GM19193 (cell line): ENCODE results near the gene AMOTL1.

ENCODE experiments used
- POLR2A ChIP-seq: IDR thresholded peaks from 4 replicates; pipeline ENCODE4 v1.6.1; 2011; ENCODE audit not compliant: insufficient read depth, insufficient read length; ENCODE audit errors: extremely low read depth

Gene AMOTL1

DNA sequence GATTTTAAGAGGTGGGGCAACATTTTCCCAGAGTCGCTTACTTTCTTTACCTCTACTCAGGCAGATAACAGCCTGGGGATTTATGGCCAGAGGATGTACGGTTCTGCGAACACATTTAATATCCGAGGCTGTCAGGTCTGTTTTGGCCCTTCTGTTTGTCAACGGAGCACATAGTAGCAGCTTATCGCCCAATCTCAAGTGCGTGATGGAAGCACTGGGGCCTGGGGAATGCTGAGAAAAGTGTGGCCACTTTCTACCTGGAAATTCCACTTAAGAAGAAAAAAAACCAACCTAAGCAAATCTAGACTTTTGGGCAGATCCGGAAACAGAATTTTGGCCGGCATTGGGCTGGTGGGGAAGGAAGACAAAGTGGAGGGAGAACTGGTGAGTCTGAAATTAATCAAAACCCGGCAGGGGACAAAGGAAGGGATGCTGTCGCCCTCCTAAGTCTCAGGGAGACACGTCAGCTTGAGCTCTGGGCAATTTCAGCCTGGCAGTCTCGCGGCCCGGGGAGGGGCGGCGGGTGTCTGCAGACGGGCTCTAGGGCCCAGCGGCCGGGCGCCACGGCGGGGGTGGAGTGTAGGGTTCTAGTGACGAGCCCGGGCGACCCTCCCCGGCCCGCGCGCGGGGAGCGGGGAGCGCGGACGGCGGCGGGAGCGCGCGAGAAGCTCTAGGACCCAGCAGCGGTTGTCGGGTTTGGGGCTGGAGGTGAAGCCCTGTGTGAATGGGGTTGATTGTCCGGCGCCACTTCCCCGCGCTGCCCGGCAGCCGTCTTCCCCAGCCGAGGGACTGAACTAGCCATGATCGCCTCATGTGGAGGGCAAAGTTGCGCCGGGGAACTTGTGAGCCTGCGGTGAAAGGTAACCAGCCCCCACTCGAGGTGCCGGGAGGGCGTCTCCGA is at the start of gene AMOTL1:
Gene AMOTL1, plus strand, starts transcription at position 656 of the 901 bp plus-strand sequence. Its CDS starts 156 bp downstream, at position 812.
- TF ChIP-seq POLR2A, result peak; percentile 41

GRCh38 chr11:94719876-94720275 is 48.3 kb upstream of the AMOTL1 start:
- no peak for TF ChIP-seq POLR2A

DNA sequence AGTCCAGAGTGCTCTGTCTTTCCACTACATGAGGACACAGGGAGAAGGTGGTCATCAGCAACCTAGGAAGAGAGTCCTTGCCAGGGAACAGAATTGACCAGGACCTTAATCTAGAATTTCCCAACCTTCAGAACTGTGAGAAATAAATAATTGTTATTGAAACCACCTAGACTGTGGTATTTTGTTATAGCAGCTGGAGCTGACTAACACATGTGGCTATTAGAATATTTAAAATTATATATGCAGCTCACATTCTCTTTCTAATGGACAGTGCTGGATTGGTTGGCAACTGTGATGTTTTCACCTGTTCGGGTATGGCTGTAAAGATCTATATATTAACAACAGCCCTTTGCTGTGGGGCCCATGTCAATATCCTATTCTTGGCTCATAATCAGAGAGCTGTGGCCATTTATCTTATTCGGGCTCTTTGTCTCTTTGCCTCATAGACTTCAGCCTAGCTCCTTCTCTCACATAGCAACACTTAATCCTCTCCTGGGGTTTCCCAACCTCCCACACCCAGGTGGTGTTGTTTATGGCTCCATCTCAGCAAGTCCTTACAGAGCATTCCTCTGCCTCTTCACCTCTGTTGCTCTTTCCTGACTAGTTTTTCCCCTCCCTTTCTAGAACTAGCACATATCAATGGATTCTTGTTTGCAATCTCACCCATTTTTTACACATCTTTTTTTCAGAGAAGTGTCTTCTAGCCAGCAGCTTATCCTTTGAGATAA is 46.4 kb upstream of the AMOTL1 start:
- no peak for TF ChIP-seq POLR2A

DNA sequence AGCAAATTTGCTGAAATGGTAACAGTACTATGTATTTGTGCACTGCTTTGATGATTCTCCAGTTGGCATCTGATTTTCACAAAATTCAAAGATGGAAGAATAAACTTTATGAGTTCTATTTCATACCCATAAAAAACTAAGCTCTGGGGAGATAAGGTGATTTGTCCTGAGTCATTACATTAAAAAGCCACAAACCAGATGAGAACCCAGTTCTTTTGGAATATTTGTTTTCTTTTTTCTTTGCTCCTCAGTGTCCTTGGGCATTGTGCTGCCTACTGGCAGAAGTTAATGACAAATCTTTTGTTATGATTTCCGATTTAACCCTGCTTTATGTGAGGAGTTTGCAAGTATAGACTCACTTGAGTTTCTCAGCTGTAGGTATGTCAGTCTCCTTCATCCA is 45.4 kb upstream of the AMOTL1 start:
- no peak for TF ChIP-seq POLR2A

- TF ChIP-seq POLR2A, result no peak
These were observed 43.1 kb upstream of the AMOTL1 start for GRCh38 chr11:94725097-94725496.

- no peak for TF ChIP-seq POLR2A
These were observed 40.3 kb upstream of the AMOTL1 start for GRCh38 chr11:94727819-94728218.

- TF ChIP-seq POLR2A, result no peak
These were observed 39.6 kb upstream of the AMOTL1 start for GRCh38 chr11:94728541-94728940.

GRCh38 chr11:94728966-94729751 is 39.0 kb upstream of the AMOTL1 start:
- TF ChIP-seq POLR2A, result no peak

DNA sequence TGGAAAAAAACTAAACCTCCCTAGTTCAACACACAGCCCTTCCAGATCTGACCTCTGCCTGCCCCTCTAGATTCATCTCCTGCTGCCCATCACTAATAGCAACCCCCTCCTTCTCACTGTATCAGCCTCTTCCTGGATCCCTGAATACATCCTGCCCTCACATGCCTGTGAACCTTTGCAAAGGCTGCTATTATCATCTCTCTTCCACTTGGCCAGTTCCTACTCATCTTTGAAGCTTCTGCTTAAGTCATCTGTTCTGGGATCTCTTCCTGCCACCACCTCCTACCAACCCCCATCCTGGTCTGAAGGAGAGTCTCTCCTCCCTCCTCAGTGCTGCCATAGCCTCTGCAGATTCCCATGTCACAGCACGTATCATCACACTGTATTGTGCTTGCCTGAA is 38.0 kb upstream of the AMOTL1 start:
- no peak for TF ChIP-seq POLR2A

DNA sequence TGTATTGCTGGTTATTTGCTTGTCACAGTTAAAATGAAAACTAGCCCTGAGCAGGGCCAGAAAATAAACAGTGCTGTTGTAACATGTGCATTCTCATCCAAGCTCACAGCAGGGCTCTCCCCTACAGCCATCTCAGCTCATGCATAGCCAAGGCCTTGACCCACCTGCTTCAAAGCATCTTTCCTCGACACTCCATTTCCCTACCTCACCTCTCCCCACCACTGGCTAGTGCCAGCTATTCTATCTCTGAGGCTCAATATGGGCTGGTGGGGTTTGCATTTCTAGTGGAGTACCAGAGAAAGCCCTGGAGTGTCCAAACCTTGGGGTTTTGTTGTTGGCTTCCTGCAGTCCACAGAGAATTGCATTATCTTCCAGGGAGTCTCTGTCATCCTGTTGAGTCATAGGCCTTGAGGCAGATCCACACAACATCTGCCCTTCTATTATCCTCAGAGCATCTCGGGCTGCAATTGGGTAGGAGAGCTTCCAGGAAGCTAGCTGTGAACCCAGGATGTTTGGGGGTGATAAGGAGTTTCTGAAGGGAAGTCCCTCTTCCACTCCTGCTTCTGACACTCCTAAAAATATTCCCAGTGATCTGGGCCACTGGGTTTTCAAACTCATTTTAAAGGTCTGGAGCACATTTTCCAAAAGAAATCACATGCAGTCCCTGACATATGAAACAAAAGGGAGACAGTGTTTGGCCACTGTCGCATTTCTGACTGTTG is 36.1 kb upstream of the AMOTL1 start:
- TF ChIP-seq POLR2A, result no peak

DNA sequence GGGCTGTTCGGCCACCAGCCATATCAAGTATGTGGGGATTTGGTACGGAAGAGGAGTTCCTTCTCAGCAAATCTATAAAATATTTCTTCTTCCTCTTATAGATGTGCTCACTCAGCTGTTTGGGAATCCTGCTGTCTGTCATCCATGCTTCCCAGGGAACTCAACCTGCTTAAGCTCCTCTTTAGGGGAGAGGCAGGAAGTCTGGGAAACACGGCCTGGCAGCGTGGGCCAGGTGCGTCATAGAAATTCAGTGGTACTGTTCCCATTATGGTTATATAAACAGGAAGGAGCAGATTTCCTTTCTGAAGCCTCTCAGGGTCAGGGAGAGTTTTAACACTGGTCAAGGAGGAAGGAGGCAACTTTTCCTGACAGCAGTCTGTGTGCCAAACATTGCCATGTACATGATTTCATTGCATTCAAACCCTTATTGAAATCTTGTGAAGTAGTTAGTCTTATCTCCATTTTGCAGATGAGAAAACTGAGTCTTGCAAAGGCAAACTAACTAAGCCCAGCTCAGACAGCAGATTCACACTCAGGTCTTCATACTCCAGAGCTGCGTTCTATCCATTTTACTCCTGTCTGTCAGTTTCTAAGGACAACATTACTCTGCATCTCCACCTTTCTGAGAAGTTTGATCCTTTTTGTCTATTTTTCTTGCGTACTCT is 35.4 kb upstream of the AMOTL1 start:
- TF ChIP-seq POLR2A, result no peak

DNA sequence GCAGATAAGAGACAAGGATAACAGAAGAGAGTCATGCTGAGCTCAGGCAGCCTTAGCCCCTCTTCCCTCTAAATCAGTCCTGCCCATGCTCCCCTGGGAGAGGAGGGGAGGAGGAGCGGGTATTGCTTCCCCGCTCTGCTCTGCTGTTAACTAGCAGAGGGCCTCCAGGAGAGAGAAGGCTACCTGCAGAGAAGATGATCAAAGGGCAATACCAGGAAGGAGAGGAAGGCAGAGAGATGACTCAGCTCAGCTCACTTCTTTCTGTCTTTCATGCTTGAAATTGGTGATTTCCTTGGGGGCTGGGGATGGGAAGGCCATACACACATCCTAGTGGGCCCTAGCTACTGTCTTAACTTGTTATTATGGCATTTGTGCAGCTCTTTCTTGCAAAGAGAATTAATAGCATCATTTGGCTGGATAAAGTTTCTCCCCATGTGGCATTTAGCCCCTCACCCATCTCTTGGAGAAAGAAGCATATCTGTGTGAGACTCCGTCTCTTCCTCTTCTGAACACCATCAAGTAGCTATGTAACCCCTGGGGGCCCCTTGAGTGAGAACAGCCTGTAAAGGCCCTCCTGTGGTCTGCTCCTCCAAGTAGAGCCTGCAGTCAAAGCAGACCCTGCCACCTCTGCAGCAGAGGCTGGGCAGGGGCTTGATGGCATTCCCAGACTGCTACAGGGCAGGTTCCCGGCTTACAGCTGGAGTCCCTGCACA is 33.4 kb upstream of the AMOTL1 start:
- TF ChIP-seq POLR2A, result no peak

DNA sequence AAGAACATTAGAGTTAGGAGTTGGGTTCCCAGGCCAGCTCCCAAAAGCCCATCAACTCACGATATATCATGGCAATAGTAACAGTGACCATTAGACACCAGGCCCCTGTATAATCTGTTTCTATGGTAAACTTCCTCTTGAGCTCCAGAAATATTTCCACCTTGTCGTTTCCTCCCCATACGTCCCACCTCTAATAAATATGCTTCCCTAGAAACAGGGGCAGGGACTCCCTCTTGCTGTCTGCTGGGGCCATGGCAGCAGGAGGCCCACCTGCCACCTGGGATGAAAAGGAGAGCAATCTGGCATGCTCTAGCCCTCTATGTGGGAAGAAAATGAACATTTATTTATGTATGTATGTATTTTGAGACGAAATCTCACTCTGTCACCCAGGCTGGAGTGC is 32.2 kb upstream of the AMOTL1 start:
- no peak for TF ChIP-seq POLR2A

- no peak for TF ChIP-seq POLR2A
These were observed 31.0 kb upstream of the AMOTL1 start for GRCh38 chr11:94737171-94737611.

DNA sequence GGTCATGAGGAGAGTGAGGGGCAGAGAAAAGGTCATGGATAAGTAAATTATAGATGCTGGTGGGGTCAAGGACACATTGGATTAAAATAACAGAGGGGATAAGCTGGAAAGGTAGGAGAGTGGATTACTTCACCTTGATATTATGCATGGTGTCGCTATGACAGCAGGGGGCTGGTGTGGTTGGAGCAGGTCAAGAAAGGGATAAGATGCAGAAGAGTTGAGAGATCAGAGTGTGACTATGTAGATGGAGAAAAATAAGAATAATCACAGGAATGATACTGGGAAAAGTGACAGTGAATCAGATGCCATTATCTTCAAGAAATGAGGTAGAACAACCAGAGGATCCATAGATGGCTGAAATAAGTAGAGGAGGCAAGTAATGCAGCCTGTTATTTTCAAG is 29.4 kb upstream of the AMOTL1 start:
- TF ChIP-seq POLR2A, result no peak
